NCI-H524 (cell line): Measurements from ENCODE around the gene ATN1.
A peak's percentile ranks its signal among the peaks of the same experiment; 100 is the strongest.

Experiments
- DNase-seq, 2 experiments: peaks; one replicate each; lab custom pipeline; 2025; lab: John Stamatoyannopoulos, UW

The ATN1 gene

DNA sequence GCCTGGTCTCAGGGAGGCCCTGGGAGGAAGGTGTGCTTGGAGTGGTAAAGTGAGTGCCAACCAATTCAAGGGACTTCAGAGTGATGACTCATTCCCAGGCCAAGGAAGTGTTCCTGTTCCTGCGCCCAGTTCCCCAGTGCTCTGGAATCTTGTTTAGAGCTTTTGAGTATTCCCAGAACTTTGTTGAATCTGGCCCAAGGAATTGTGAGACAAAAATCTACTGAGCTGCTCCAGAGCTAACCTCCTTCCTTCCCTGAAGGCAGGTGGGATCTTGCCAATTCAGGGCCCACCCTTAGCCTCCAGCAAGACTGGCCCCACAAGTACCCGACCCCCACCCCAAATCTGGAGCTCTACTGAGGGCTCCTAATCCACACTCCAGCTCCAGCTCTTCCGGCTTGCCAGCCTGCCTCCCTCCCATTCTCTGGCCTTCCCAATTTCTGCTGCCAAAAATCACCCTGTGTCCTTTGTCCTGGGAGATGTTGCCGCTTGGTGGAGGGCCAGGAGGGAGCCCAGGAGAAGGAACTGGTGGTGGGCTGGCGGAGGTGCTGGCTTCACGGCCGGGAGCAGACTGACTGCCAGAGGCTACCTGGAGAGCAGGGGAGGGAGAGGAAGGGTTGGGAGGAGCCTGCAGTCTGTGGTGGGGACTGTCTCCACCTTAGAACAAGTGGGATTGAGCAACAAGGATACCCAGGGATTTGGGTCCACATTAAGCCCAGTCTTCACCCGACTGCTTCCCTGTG is 2.0 kb upstream of the ATN1 start:
- no peak for DNase-seq

- no peak for DNase-seq
Observed at GRCh38 chr12:6928022-6928702, 403 bp downstream of the ATN1 start.

- no peak for DNase-seq
Observed at GRCh38 chr12:6928703-6929407, 1.1 kb downstream of the ATN1 start.

DNA sequence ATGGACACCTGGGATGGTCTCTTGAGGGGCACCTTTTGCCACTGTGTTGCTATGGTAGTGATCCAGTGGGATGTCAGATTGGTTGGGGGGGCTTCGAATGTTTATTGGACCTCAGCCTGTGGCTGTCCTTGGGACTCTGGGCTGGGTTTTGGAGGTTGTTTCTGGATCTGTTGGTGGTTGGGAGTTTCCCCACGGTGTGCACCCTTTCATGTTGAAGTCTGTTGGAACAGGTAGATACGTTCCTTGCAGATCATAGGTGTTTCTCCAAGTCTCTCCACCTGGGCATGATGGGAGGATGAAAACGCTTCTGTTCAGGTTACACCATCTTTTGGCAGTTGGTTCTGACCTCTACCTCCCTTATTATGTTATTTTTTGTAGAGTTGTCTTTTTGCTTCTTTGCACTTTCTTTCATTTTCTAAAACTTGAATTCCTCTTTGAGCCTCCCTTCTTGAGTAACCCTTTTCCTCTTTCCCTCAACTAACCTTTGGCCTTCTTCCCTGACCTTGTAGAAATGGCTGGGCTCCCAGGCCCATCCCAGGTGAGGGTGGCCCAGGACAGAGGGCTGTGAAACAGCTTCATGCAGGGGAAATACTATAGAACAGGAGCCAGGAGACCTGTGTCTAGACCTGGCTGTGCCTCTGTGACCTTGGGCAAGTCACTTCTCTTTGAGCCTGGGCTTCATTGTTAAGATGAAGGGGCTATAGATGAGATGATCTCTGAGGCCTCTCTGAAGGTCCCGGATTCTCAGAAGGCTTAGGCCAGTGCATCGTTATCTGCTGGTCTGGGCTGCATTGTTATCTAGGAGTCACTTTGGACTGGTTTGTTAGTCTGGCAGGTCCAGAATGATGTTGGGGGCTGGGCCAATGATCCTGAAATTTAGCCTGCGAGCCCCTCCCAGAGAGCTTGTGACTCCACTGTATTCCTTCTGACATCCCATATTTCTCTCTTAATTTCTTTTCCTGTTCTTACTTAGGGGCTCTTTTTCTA is 2.0 kb downstream of the ATN1 start:
- no peak for DNase-seq

- DNase-seq = no peak
Observed at GRCh38 chr12:6932766-6933165, 5.0 kb downstream of the ATN1 start.

- DNase-seq = no peak
Observed at GRCh38 chr12:6934110-6934509, 6.4 kb downstream of the ATN1 start.

DNA sequence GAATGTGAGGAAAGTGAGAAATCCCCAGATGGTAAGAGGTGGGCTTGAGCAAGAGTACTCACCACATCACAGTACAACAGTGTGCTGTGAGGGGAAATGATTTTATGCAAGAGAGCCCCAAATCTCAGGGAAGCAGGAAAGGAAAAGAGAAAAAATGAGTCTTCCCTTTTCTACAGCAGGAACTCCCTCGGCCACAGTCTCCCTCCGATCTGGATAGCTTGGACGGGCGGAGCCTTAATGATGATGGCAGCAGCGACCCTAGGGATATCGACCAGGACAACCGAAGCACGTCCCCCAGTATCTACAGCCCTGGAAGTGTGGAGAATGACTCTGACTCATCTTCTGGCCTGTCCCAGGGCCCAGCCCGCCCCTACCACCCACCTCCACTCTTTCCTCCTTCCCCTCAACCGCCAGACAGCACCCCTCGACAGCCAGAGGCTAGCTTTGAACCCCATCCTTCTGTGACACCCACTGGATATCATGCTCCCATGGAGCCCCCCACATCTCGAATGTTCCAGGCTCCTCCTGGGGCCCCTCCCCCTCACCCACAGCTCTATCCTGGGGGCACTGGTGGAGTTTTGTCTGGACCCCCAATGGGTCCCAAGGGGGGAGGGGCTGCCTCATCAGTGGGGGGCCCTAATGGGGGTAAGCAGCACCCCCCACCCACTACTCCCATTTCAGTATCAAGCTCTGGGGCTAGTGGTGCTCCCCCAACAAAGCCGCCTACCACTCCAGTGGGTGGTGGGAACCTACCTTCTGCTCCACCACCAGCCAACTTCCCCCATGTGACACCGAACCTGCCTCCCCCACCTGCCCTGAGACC is 7.8 kb downstream of the ATN1 start:
- no peak for DNase-seq

- no peak for DNase-seq
Observed at GRCh38 chr12:6936194-6936635, 8.5 kb downstream of the ATN1 start.

DNA sequence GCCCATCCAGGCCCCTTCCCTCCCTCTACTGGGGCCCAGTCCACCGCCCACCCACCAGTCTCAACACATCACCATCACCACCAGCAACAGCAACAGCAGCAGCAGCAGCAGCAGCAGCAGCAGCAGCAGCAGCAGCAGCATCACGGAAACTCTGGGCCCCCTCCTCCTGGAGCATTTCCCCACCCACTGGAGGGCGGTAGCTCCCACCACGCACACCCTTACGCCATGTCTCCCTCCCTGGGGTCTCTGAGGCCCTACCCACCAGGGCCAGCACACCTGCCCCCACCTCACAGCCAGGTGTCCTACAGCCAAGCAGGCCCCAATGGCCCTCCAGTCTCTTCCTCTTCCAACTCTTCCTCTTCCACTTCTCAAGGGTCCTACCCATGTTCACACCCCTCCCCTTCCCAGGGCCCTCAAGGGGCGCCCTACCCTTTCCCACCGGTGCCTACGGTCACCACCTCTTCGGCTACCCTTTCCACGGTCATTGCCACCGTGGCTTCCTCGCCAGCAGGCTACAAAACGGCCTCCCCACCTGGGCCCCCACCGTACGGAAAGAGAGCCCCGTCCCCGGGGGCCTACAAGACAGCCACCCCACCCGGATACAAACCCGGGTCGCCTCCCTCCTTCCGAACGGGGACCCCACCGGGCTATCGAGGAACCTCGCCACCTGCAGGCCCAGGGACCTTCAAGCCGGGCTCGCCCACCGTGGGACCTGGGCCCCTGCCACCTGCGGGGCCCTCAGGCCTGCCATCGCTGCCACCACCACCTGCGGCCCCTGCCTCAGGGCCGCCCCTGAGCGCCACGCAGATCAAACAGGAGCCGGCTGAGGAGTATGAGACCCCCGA is 9.1 kb downstream of the ATN1 start:
- DNase-seq = peak in 1 of 2 experiments; percentile 25

- DNase-seq = peak; percentile 87 to 92
Observed at GRCh38 chr12:6937481-6938352, 10.0 kb downstream of the ATN1 start.

- DNase-seq = no peak
Observed at GRCh38 chr12:6938353-6939190, 10.8 kb downstream of the ATN1 start.

DNA sequence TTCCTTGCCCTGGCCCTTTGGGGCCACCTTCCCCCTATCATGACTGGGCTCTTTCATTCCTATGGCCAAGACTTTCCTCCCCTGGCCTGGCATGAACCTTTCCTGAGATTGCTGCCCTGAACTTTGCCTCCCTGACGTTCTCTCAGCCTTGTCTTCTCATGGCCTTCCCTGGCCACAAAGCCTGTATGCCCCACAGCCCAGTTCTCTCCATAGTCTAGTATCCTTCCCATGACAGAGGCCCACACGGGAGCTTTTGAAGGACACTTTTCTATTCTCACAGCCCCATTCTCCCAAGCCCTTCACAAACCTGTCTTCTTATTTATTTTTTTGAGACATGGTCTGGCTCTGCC is 11.4 kb downstream of the ATN1 start:
- DNase-seq = no peak

- no peak for DNase-seq
Observed at GRCh38 chr12:6941267-6941666, 13.5 kb downstream of the ATN1 start.

- no peak for DNase-seq
Observed at GRCh38 chr12:6941782-6942181, 14.0 kb downstream of the ATN1 start.

GRCh38 chr12:6942331-6942665 is 14.5 kb downstream of the ATN1 start:
- DNase-seq = no peak

GRCh38 chr12:6943389-6943721 is 15.6 kb downstream of the ATN1 start:
- peak; percentile 72 to 91 for DNase-seq

DNA sequence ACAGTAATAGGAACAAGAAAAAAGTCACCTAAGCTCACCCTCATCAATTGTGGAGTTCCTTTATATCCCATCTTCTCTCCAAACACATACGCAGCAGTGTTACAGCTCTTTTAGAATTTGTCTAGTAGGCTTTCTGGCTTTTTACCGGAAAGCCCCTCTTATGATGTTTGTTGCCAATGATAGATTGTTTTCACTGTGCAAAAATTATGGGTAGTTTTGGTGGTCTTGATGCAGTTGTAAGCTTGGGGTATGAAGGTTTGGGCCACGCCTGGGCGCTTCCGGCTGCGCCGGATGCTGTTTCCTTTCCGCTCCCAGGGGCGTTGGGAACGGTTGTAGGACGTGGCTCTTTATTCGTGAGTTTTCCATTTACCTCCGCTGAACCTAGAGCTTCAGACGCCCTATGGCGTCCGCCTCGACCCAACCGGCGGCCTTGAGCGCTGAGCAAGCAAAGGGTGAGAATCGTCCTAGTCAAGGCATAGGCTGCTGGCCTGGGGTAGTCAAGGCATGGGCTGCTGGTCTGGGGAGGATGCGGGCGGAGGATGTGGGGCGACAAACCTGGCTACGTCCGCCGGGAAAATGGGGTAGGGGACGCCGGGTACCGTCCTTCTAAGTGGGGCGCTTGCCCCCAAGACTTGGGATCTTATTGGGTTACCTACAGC is 16.1 kb downstream of the ATN1 start, which contains the start of the genes C12orf57 and RNU7-1:
Gene C12orf57, plus strand, starts transcription at position 301 of the 659 bp plus-strand sequence. Its CDS starts 100 bp downstream, at position 401.
Gene RNU7-1, plus strand, starts transcription at position 95 of the 659 bp plus-strand sequence.
- peak; percentile 83 to 91 for DNase-seq
